ENCODE data around the gene C2orf92.

C2orf92 gene

GRCh38 chr2:97730245-97730644 lies 60.7 kb downstream of the C2orf92 start:
- no peak for DNase-seq (ENCODE audit: low spot score)

- DNase-seq (ENCODE audit: low spot score) = no peak
Observed at GRCh38 chr2:97731274-97732020, 61.9 kb downstream of the C2orf92 start.

- DNase-seq (ENCODE audit: low spot score) = no peak
Observed at GRCh38 chr2:97732436-97733340, 63.2 kb downstream of the C2orf92 start.

GRCh38 chr2:97733341-97734035 lies 64.0 kb downstream of the C2orf92 start:
- DNase-seq (ENCODE audit: low spot score) = no peak

- no peak for DNase-seq (ENCODE audit: low spot score)
Observed at GRCh38 chr2:97734061-97735051, 64.8 kb downstream of the C2orf92 start.

- no peak for DNase-seq (ENCODE audit: low spot score)
Observed at GRCh38 chr2:97735161-97735561, 65.6 kb downstream of the C2orf92 start.

- DNase-seq (ENCODE audit: low spot score) = no peak
Observed at GRCh38 chr2:97736185-97736584, 66.7 kb downstream of the C2orf92 start.

- DNase-seq (ENCODE audit: low spot score) = no peak
Observed at GRCh38 chr2:97736608-97737330, 67.3 kb downstream of the C2orf92 start.

- DNase-seq (ENCODE audit: low spot score) = no peak
Observed at GRCh38 chr2:97737421-97738178, 68.1 kb downstream of the C2orf92 start.

GRCh38 chr2:97738179-97739019 lies 68.9 kb downstream of the C2orf92 start:
- DNase-seq (ENCODE audit: low spot score) = no peak

GRCh38 chr2:97739020-97739892 lies 69.7 kb downstream of the C2orf92 start:
- DNase-seq (ENCODE audit: low spot score) = no peak

- DNase-seq (ENCODE audit: low spot score) = no peak
Observed at GRCh38 chr2:97739893-97740245, 70.4 kb downstream of the C2orf92 start.

- DNase-seq (ENCODE audit: low spot score) = no peak
Observed at GRCh38 chr2:97740590-97741182, 71.2 kb downstream of the C2orf92 start.

- no peak for DNase-seq (ENCODE audit: low spot score)
Observed at GRCh38 chr2:97741251-97741650, 71.7 kb downstream of the C2orf92 start.

- no peak for DNase-seq (ENCODE audit: low spot score)
Observed at GRCh38 chr2:97741686-97742085, 72.2 kb downstream of the C2orf92 start.

- DNase-seq (ENCODE audit: low spot score) = no peak
Observed at GRCh38 chr2:97742381-97742847, 72.9 kb downstream of the C2orf92 start.

GRCh38 chr2:97743913-97744312 lies 74.4 kb downstream of the C2orf92 start:
- no peak for DNase-seq (ENCODE audit: low spot score)
